Activated T-cell treated with anti-CD3 and anti-CD28 coated beads, Interleukin-2, amount 50 U/mL, for 1 hour (primary cell): ENCODE results near the gene STAT5B.
"Not testable (repeated sequence)": the region's sequence is repeated elsewhere in the genome, so short reads cannot be mapped to it uniquely, and the experiment has no call there.

Experiments
- DNase-seq: peaks from one replicate; pipeline ENCODE4 v3.0.0-alpha.2; 2020

Gene STAT5B

DNA sequence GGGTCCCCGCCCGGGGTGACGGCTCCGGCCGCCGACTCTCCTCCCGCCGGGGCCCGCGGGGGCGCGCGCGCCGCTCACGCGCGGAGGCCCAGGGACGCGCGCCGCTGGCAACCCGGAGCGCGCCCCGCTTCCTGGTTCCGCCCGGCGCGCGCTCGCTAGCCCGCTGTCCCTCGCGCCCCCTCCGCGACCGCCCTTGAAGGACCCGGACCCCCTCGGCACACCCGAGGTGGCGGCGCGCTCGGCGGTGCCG, at the start of gene STAT5B:
Gene STAT5B, minus strand, starts transcription at position 33 of the 250 bp plus-strand sequence. CDS start 44,264 bp downstream, outside the sequence.
- DNase-seq, result peak; percentile 79

DNA sequence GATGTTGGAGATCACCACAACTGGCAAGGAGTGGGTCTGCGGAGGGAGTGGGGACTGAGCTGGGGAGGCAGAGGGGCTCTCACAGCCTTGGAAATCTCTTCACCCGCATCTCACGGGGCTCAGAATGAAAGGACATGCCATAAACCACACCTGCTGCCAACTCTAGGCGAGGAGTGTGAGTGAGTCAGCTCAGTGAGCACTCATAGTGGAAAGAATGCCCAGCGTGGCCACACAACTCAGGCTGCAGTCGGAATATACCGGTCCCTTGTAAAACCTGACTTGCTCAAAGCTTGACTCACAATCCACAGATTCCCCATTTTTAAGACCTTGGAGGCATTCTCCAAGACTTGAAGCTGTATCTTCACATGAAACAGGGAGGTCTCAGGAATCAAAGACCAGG, 48.8 kb upstream of the STAT5B start:
- no peak for DNase-seq

DNA sequence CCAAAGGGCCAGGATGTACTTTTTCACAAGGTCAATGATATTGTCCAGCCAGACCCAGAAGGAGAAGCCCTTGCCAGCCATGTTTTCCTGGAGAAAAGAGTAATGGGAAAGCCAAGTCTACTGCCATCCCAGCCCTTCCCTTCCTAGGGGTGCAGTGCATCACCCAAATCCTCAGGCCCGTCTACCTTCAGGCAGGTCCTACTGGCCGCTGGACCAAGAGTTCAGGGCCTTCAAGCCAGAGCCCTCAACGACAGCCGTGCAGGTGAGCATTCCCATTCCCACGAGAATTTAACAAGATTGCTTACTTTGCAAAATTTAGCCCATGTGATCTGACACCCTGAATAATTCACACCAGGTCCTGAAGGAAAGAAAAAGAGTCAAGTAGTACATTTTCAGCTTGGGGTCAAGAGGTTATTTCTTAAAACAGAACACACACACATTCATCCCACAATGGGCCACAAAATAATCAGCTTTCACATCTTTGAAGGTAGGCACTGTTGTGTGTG, 47.1 kb upstream of the STAT5B start:
- DNase-seq, result no peak

DNA sequence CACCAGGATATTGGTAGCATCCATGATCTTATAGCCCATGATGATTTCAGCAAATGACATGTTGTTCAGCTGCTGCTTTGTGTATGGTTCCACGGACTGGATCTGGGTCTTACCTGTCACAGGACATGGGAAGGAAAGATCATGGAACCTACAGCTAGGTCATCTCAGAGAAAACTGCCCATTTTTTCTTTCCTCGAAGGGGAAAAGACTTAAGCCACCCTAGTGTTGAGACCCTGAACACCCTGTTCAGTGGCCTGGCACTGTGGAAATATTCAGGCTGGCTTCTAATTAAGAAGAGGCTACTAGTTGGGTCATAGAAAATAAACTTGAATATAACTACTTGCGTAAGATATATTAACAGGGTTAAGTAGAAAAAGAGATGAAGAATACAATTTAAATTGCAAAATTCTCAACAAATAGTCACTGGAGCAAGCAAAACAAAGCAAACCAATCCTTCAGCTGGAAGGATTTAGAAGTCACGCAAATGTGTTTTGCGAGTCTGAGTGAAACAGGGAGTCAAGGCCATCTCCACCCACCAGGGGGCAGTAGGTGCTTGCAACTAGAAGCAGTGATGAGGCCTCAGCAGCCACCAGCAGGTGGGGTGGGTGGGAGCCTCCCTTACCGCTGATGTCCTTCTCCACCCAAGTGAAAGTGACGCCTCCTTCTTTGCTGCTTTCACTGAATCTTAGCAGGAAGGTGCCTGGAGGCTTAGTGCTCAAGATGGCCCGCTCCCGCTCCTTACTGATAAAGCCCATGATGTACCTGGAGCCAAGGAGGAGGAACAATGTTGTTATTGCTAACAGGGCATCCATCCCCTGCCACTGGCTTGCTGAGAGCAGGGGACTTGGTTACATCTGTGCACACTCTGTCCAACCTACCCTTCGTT, 46.4 kb upstream of the STAT5B start:
- peak; percentile 94 for DNase-seq

DNA sequence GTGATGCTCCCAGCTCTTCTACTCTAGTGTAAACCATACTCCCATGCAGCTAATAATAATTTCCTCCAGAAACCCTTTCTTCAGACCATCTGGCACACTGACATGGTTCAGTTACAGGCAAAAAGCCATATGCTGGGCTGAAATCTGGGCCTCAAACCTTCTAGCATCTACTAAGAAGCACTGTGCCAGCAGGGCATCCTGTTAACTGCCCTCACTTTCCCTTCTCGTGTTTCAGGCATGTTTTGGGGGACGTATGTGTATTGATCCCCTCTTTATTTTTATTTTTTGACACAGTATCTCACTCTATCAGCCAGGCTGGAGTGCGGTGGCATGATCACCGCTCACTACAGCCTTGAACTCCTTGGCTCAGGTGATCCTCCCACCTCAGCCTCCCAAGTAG, 45.4 kb upstream of the STAT5B start:
- DNase-seq, result no peak

DNA sequence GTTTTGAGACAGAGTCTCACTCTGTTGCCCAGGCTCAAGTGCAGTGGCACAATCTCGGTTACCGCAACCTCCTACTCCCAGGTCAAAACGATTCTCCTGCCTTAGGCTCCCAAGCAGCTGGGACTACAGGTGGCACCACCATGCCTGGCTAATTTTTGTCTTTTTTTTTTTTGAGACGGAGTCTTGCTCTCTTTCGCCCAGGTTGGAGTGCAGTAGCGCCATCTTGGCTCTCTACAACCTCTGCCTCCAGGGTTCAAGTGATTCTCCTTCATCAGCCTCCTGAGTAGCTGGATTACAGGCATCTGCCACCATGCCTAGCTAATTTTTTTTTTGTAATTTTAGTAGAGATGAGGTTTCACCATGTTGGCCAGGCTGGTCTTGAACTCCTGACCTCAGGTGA, 41.8 kb upstream of the STAT5B start:
- DNase-seq, result not testable (repeated sequence)

DNA sequence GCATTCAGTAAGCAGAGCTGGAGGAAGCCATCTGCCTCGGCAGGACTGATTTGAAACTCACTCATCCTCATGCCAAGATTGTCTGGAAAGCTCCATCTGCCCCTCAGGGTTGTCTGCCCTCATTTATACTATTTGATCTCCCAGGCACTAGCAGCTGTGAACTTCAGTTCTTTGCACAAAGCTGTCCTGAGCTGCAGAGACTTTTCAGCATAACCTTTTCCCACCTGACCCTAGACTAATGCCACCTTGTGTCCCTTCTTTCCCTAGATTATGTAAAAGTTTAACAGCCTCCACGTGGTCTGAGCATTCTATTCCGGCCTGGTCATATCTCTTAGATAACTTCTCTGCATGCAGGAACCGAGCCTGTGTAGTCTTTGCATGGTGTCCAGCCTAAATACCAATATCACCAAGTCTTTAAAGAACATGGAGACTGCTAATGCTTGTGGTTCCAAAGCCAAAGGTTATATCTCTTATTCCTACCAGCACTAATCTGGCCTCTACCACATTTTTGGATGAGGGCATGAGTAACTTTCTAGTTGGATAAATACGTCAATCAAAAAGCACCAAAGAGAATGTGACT, 41.2 kb upstream of the STAT5B start:
- DNase-seq, result no peak

DNA sequence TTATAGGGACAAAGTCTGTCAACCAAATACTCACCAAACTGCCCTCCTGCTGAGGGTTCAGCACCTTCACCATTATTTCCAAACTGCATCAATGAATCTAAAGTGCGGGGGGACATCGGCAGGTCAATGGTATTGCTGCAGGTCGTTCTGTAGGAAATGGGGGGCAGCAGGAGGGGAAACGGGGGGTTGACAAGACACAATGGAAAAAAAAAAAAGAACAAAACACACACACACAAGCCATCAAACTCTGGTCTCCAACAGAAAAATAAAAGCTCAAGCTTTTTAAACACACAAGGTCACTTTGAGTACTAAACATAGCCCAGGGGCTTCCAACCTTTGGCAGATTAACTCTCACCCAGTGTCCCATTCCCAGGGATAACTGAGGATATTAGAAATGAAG, 40.6 kb upstream of the STAT5B start:
- DNase-seq, result no peak

DNA sequence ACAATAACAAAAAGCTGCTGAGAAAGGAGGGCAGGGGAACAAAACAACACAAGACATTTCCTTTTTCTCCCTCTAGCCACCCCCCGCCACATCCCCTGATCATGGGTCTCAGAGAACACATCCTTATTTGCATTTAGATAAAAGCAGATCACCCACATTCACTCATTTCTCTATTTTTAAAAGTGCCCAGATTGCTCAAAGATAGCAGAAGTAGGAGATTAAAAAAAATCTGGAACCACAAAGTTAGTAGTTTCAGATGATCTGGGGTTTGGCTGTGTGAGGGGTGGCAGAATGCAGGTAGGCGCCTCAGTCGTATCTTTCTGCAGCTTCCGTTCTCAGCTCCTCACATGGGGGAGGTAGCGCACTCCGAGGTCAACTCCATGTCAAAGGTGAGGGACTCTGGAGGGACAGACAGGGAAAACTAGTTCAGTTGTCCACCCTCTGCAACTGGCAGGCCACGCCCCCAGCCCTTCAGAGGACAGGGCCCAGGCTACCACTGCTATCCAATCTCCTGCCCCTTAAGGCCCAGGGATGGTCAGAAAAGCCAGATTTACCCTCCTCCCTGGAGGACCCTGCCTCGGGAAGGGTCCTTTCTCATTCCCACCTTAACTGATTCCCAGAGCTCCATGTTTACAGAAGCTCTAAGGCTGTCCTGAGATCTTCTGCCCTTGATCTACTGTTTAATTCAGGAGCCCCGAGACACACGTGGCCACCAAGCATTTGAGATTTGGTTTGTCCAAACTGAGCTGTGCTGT, 39.4 kb upstream of the STAT5B start:
- no peak for DNase-seq

DNA sequence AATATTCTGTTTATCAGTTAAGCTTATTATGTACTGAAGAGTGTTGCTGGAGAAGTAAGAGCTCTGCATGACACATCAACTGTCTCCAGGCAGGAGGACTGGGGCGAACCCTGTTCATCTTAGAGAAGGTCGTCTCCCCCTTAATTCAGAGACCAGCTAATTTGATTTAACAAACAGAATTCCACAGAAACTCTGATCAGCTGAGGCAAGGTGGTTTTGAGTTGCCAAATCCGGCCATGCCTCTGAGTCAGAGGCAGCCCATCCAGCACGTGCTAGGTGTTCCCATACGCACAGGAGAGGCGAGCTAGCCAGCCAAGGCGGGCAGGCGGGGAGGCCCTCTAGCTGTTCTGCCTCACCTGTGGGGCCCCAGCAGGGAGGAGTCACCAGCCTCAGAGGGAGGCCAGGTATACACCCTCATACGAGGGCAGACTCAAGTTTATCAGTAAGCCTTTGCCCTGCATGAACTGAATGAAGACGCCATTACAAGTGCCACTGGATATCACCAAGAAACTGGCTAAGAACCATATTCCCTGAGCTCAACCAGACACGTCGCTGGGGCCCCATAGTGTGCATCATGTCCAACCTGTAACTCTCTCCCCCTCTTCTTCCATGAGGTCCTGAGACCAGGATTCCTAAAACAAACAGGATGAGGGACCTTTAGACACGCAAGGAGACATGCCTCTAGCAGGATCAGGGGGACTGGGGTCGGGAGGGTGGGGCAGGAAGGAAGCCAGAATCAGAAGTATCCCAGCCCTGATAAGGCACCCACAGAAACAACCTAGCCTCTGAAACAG, 37.8 kb upstream of the STAT5B start:
- peak; percentile 65 for DNase-seq

DNA sequence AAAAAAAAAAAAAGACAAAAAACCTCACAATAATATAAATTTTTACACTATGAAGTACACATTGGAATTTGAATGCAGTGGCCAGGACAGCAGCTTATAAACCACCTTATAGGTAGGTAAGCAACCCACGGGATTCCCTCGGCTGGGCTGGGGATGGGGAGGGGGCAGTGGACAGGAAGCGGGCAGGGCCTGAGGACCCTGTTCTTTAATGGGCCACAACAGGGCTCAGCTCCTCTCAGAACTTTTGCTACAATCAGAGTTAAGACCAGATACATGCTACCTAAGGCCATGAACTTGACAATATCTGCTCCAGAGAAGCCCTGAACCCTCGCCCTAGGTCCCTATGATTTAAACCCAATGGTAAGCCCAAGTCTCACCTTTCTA, 37.2 kb upstream of the STAT5B start:
- no peak for DNase-seq

DNA sequence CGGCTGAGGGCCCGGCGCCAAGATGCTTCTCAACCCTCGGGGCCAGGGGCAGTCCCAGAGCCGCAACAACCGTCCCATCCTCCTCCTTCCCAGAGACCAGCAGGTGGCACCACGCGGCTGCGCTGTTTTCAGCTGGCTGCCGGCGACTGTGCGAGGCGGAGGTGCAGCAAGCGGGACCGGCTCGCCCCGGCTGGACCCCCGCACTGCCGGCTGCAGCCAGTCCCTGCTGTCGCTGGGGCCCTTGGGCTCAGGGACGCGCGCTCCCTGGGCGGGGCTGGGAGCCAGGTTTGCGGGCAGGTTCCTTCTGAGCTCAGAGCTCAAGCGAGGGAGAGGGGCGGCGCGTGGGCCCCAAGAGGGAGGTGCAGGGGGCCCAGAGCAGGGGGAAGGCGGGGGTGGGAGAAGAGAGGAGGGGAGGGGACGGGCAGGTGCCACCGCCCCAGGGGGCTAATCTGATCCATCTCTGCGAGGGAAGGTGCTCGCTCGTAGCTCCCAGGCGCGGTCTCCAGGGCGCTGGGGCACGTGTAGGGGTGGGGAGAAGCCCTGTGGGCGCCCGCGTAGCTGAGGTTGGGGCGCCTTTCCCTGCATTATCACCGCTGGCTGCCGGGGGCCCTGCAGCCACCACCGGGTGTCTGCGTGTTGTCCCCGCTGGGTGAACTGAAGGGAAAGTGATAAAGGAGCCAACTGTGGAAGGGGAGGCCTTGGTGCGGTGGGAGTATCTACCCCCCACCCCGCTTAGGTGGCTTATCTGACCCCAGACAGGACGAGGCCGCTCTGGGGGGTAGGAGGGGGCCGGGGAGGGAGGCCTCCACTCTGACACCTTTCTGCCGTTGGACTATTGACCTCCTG, 36.3 kb upstream of the STAT5B start:
- peak; percentile 82 for DNase-seq

DNA sequence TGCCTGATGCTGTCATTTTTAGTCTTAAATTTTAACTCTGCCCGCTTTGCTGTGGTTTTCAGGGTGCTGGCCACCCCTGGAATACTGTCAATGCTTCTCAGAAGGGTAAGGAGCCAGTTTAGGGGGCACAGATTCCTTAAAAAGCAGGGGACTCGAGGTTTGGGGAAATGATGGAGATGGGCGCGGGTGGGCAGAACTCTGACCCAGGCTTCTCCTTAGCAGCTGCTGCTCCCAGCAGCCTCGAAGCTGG, 35.8 kb upstream of the STAT5B start:
- no peak for DNase-seq

DNA sequence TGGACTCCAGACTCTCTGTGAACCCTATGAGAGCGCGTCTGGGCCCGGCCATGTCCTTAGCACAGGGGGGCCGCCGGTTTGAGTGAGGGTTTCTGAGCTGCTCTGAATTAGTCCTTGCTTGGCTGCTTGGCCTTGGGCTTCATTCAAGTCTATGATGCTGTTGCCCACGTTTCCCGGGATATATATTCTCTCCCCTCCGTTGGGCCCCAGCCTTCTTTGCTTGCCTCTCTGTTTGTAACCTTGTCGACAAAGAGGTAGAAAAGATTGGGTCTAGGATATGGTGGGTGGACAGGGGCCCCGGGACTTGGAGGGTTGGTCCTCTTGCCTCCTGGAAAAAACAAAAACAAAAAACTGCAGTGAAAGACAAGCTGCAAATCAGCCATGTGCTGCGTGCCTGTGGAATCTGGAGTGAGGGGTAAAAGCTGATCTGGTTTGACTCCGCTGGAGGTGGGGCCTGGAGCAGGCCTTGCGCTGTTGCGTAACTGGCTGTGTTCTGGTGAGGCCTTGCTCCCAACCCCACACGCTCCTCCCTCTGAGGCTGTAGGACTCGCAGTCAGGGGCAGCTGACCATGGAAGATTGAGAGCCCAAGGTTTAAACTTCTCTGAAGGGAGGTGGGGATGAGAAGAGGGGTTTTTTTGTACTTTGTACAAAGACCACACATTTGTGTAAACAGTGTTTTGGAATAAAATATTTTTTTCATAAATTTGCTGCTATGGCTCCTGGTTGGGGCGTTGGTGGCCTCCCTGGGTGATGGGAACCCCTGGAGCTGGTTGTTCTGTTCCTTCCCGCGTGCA, 35.2 kb upstream of the STAT5B start:
- no peak for DNase-seq

DNA sequence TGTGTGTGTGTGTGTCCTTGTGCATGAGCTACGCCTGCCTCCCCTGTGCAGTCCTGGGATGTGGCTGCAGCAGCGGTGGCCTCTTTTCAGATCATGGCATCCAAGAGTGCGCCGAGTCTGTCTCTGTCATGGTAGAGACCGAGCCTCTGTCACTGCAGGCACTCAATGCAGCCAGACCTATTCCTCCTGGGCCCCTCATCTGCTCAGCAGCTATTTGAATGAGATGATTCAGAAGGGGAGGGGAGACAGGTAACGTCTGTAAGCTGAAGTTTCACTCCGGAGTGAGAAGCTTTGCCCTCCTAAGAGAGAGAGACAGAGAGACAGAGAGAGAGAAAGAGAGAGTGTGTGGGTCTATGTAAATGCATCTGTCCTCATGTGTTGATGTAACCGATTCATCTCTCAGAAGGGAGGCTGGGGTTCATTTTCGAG, 34.6 kb upstream of the STAT5B start:
- DNase-seq, result no peak

DNA sequence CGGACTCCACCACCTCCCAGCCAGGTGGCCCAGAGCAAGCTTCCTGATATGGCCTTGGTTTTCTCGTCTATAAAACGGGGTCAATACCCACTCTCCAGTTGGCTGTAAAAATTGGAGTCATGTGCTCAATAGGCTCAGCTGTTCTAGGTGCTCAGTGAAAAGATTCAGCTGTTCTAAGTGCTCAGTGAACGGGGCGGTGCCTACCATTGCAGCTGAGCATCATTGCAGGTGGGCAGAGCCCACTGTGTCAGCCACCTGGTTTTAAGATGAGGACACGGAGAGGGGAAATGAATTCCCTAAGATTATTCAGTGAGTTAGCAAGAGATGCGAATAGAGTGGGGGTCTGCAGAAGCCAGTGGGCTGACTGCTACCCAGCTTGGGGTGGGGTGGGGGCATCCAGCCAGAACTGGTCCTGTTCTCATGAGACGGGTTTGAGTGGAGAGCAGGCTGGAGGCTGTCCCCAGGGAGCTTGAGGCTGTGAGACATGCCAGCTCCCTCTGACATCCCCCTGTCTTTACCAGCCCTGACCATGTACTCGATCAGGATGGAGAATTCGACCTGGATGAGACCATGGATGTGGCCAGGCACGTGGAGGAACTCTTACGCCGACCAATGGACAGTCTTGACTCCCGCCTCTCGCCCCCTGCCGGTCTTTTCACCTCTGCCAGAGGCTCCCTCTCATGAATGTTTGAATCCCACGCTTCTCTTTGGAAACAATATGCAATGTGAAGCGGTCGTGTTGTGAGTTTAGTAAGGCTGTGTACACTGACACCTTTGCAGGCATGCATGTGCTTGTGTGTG, 34.0 kb upstream of the STAT5B start:
- DNase-seq, result no peak

DNA sequence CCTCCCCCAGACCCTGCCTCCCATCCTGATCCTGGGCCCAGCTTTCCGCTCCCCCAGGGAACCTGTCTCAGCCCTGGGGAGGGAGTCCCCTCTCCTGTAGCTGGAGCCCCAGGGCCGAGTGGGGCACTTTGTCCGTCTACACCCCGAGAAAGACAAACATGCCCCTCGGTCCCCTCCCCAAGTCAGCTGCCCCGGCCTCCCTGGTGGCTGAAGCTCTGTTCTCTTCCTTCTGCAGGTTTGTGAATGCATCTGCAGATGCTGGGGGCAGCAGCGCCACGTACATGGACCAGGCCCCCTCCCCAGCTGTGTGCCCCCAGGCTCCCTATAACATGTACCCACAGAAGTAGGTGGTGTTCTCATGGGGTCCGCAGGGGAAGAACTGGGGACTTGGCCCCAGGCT, 33.0 kb upstream of the STAT5B start:
- no peak for DNase-seq

DNA sequence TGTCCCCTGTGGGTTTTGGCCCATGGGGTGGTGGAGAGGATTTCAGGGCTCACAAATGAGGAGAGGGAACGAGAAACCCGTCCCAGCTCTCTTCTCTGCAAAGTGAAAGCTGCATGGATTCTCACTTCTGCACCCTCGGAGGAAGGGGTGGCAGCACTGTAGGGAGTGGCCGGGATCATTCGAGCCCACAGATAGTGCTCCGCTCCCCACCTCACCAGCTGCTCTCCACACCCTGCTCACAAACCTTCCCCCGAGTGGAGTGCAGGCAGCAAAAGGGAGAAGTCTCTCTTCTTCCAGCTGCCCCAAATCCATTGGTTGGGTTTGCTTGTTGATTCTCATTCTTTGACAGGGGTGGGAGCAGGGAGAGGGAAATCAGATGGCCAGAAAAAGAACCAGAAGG, 32.3 kb upstream of the STAT5B start:
- DNase-seq, result no peak

DNA sequence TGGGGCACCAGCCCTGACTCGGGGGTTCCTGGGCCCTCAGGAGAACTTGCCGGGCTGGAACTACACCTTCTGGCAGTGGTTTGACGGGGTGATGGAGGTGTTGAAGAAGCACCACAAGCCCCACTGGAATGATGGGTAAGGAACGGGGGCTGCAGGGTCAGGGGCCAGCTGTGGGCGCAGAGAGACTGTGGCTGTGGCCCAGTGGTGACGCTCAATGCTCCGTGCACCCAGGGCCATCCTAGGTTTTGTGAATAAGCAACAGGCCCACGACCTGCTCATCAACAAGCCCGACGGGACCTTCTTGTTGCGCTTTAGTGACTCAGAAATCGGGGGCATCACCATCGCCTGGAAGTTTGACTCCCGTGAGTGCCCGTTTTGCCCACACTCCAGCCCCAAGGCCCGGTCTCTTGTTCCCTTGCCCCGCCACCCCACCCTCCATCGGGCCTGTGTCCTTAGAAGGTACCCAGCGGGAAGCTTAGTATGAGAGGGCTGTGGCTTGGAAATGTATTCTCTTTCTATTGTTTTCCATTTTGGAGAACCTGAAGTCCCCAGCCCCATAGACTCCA, 31.3 kb upstream of the STAT5B start:
- no peak for DNase-seq

DNA sequence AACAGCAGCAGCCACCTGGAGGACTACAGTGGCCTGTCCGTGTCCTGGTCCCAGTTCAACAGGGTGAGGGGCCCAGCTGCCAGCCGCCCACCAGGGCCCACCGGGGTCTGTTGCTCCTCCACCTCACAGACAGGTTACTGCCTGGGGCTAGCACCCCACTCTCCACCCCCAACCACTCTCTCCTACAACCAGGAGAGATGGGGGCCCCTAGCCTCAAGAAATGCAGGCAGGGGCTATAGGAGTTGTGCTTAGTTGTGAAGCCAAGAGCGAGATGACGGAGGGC, 30.1 kb upstream of the STAT5B start:
- no peak for DNase-seq
